B cell (primary cell): ENCODE data around the gene HOXB3. TPM values are rescaled to one million over a fixed set of nuclear protein-coding genes. Genes with fewer than 3 reads are reported as not detected.

Experiments
- ATAC-seq: fragments of 200-7000 bp; cut with Tn5 transposase; one replicate; pipeline ENCODE4 v1.10.0; 2021; ENCODE audit warnings: low read depth, mild to moderate bottlenecking, moderate number of reproducible peaks, moderate library complexity
- CTCF ChIA-PET: fragments of 350-600 bp; sonication (Branson Sonifier 250); formaldehyde crosslinking; loops from one replicate; lab custom pipeline; 2021; ENCODE audit warnings: antibody characterized with exemption, inconsistent platforms; lab: Charles Lee
- POLR2A ChIA-PET: fragments of 350-600 bp; sonication (Branson Sonifier 250); formaldehyde crosslinking; loops from one replicate; lab custom pipeline; 2021; ENCODE audit warnings: antibody characterized with exemption; lab: Charles Lee
- DNase-seq: peaks from one replicate; pipeline ENCODE4 v3.0.0; 2013
- H2AFZ ChIP-seq: 2 replicates; pipeline ENCODE4 v1.6.1; 2012; ENCODE audit warnings: mild to moderate bottlenecking, low read depth, low read length; ENCODE audit not compliant: insufficient read depth, poor library complexity, severe bottlenecking
- H3K27ac ChIP-seq, 2 donors: 1 replicate in 1 of 2; 2 replicates in 1 of 2; pipeline ENCODE4 v1.5.1; 2012 to 2013; ENCODE audit warnings: low read length in 2 of 2, mild to moderate bottlenecking in 2 of 2, moderate library complexity in 1 of 2
- H3K27me3 ChIP-seq, 4 experiments: fragments of 200-600 bp in 1 of 4; sonication (generic) in 1 of 4; replicated peaks in 1 of 4; 1 replicate in 2 of 4; 2 replicates in 2 of 4; pipeline versions ENCODE4 v1.6.1 to v1.7.0; 2013 to 2016; ENCODE audit warnings: low read length in 3 of 4, mild to moderate bottlenecking in 2 of 4, mixed read lengths in 1 of 4, moderate library complexity in 1 of 4; ENCODE audit not compliant: insufficient read depth in 4 of 4, control insufficient read depth in 3 of 4; ENCODE audit errors: control extremely low read depth in 1 of 4
- H3K36me3 ChIP-seq, 2 experiments: replicated peaks in 1 of 2; 1 replicate in 1 of 2; 2 replicates in 1 of 2; pipeline versions ENCODE4 v1.6.1 to v1.7.1; 2013; ENCODE audit warnings: low read length in 1 of 2; ENCODE audit not compliant: insufficient read depth in 2 of 2, control insufficient read depth in 1 of 2; ENCODE audit errors: control extremely low read depth in 1 of 2, extremely low read depth in 1 of 2
- H3K4me1 ChIP-seq, 2 donors: fragments of 200-600 bp in 1 of 2; sonication (generic) in 1 of 2; 1 replicate in 1 of 2; 2 replicates in 1 of 2; pipeline versions ENCODE4 v1.5.1 to v1.6.1; 2013 to 2017; ENCODE audit warnings: low read length in 2 of 2; ENCODE audit not compliant: control insufficient read depth in 2 of 2, insufficient read depth in 2 of 2
- H3K4me2 ChIP-seq: replicated peaks from 2 replicates; pipeline ENCODE3; 2012; ENCODE audit warnings: mild to moderate bottlenecking, low read depth, low read length; ENCODE audit not compliant: poor library complexity, severe bottlenecking
- H3K4me3 ChIP-seq, 5 experiments: fragments of 200-600 bp in 1 of 5; sonication (generic) in 1 of 5; 1 replicate in 3 of 5; 2 replicates in 2 of 5; pipeline versions ENCODE4 v1.5.1 to v1.7.0; 2011 to 2016; ENCODE audit warnings: low read length in 4 of 5, mild to moderate bottlenecking in 4 of 5, low read depth in 2 of 5, control low read depth in 1 of 5, moderate library complexity in 1 of 5; ENCODE audit not compliant: insufficient read depth in 1 of 5; ENCODE audit errors: control extremely low read depth in 1 of 5, extremely low read depth in 1 of 5
- H3K79me2 ChIP-seq: fragments of 200-600 bp; sonication (generic); one replicate; pipeline ENCODE4 v1.6.0; 2016; ENCODE audit warnings: low read length; ENCODE audit not compliant: control insufficient read depth, insufficient read depth
- H3K9ac ChIP-seq: fragments of 200-600 bp; sonication (generic); 2 replicates; pipeline ENCODE4 v1.6.1; 2017; ENCODE audit warnings: mild to moderate bottlenecking, low read length, moderate library complexity
- H3K9me3 ChIP-seq, 3 donors: one replicate each; pipeline versions ENCODE4 v1.6.1 to v1.7.1; 2013; ENCODE audit warnings: low read length in 2 of 3; ENCODE audit not compliant: control insufficient read depth in 2 of 3, insufficient read depth in 1 of 3; ENCODE audit errors: control extremely low read depth in 1 of 3
- H4K20me1 ChIP-seq: 2 replicates; pipeline ENCODE4 v1.6.0; 2012; ENCODE audit warnings: mild to moderate bottlenecking, low read length; ENCODE audit not compliant: insufficient read depth, control insufficient read depth, poor library complexity, severe bottlenecking
- H3K27ac Mint-ChIP-seq: one replicate; pipeline ENCODE4 v1.8.0; 2021; ENCODE audit warnings: mixed read lengths
- H3K27me3 Mint-ChIP-seq: one replicate; pipeline ENCODE4 v1.8.0; 2021; ENCODE audit warnings: mixed read lengths
- H3K4me1 Mint-ChIP-seq: one replicate; pipeline ENCODE4 v1.8.0; 2021; ENCODE audit warnings: mixed read lengths
- H3K4me3 Mint-ChIP-seq: one replicate; pipeline ENCODE4 v1.8.0; 2021; ENCODE audit warnings: mixed read lengths
- H3K9me3 Mint-ChIP-seq: one replicate; pipeline ENCODE4 v1.8.0; 2022; ENCODE audit warnings: mixed read lengths; ENCODE audit not compliant: insufficient read depth
- EZH2 ChIP-seq: IDR thresholded peaks from 2 replicates; pipeline ENCODE4 v1.6.1; 2012; ENCODE audit warnings: borderline replicate concordance, low read depth, mild to moderate bottlenecking, moderate library complexity, low read length; ENCODE audit not compliant: insufficient read depth, poor library complexity, severe bottlenecking
- WGBS: methylation state at CpG from one replicate; pipeline ENCODE4 v1.1.5; 2013; ENCODE audit warnings: missing lambda C conversion rate; ENCODE audit not compliant: insufficient coverage; 5-methylcytosine and 5-hydroxymethylcytosine counted together
- intact Hi-C: fragments of 100-400 bp; cut with micrococcal nuclease; formaldehyde crosslinking; loops from one replicate; pipeline ENCODE4 v1.10.0; 2022
- polyA plus RNA-seq: library from polyadenylated mRNA; depleted of rRNA; stranded (reverse); fragments of >200 nt; gene quantifications from 2 replicates; pipeline ENCODE4 v1.2.3, GENCODE V29; 2012
- total RNA-seq, 2 donors: library from RNA; stranded (reverse); fragments of 120-200 nt in 1 of 2; gene quantifications; 1 replicate in 1 of 2; 2 replicates in 1 of 2; pipeline versions ENCODE4 v1.2.3 to v1.2.4, GENCODE V29; 2013 to 2022
- TF ChIP-seq, protein P1 (sequence below): fragments of 200-600 bp; IDR thresholded peaks from one replicate; pipeline ENCODE4 v1.8.0; 2022; ENCODE audit warnings: antibody characterized with exemption, mild to moderate bottlenecking

The HOXB3 gene
- total and polyA plus RNA-seq, 2 donors (not counting 1 experiment from before 2014, with no cell fraction given) = 3.0 to 4.0 TPM

DNA sequence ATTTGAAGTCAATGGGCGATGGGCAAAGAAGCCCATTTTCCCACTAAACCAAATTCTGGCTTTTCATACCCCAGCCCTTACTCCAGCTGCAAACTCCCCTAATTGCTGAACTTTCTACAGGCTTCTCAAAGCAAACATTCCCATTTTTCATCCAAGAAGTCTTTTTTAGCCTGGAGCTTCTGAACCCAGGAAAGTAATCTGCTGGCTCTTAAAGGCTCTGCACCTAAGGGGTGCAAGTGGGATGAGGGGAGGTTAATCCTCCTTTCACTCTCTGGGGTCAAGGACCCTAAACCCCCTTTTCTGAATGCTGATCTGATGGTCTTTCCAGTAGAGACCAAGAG, 18.4 kb upstream of the HOXB3 start:
- CTCF ChIA-PET = interaction anchor here (1.2 to 1.3 kb wide), 2 partner anchors 10 to 18 kb away, joined by 4 to 6 read pairs; partner anchors contain the start of gene HOXB3

DNA sequence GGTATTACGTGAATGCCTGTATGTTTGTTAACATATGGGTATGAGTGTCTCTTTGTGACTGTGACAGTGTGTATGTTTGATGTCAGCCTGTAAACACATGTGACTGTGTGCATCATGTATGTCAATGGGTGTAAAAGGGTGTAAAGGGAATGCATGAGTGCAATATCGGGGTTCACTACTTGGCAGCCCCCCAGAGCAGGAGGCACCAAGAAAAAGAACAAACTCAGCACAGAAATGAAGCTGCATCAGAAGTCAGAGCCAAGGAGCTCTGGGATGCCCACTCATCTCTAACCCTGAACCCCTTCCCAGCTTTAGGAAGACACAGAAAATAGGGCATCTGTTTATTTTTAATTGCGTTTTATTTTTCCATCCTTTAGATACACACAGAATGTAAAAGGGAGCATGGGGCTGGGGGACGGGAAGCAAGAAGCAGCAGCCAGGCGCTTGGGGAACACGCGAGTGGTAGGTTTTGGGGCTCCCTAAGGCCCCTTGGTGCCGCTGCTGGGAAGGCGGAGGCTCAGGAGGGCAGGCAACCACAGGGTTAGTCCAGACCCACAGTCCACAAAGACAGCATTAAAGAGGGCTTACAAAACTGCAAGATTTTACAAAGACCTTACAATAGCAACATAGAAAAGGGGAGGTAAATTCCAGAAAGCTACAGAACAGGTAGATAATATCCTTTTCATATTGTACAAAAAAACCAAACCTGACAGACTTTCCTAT, 17.0 kb upstream of the HOXB3 start:
- 97% methylated on average over 7 of the region's 9 CpGs for WGBS
- Histone ChIP-seq H3K36me3 (no peaks in the 10 kb centered on the region), H3K4me1 (peaks cover 35 to 37% of the 10 kb centered on the region in 2 donors), H3K27me3 (peaks cover 2 to 89% (median 63%) of the 10 kb centered on the region in 4 experiments), H3K9me3 (peaks cover 0 to 37% (median 0%) of the 10 kb centered on the region in 3 donors), H3K4me3 (no peak overlapping the region), H2AFZ (no peak overlapping the region), H3K4me2 (no peak overlapping the region), H4K20me1 (no peaks in the 10 kb centered on the region), H3K27ac (no peak overlapping the region), H3K9ac (no peak overlapping the region), H3K79me2 (no peaks in the 10 kb centered on the region)
- POLR2A ChIA-PET = no interaction called here
- intact Hi-C loops = no loop called here
- TF ChIP-seq, protein P1, sequence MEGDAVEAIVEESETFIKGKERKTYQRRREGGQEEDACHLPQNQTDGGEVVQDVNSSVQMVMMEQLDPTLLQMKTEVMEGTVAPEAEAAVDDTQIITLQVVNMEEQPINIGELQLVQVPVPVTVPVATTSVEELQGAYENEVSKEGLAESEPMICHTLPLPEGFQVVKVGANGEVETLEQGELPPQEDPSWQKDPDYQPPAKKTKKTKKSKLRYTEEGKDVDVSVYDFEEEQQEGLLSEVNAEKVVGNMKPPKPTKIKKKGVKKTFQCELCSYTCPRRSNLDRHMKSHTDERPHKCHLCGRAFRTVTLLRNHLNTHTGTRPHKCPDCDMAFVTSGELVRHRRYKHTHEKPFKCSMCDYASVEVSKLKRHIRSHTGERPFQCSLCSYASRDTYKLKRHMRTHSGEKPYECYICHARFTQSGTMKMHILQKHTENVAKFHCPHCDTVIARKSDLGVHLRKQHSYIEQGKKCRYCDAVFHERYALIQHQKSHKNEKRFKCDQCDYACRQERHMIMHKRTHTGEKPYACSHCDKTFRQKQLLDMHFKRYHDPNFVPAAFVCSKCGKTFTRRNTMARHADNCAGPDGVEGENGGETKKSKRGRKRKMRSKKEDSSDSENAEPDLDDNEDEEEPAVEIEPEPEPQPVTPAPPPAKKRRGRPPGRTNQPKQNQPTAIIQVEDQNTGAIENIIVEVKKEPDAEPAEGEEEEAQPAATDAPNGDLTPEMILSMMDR = no peak
- H3K9me3 Mint-ChIP-seq = no peaks in the 10 kb centered on the region
- DNase-seq (no peak), ATAC-seq (no peak)
- CTCF ChIA-PET = interaction anchor here (1.3 to 1.9 kb wide), 3 partner anchors 14 to 18 kb away, joined by 3 to 8 read pairs (median 5); partner anchors contain the start of gene HOXB5
- no peak overlapping the region for H3K4me3 Mint-ChIP-seq
- H3K27ac Mint-ChIP-seq = no peak overlapping the region
- peaks cover 63% of the 10 kb centered on the region for H3K27me3 Mint-ChIP-seq
- peaks cover 20% of the 10 kb centered on the region for H3K4me1 Mint-ChIP-seq

More for the DNA sequence above, 18.4 kb upstream of the HOXB3 start:
- POLR2A ChIA-PET = no interaction called here
- Histone ChIP-seq H3K9me3 (peaks cover 0 to 29% (median 0%) of the 10 kb centered on the region in 3 donors), H2AFZ (no peak overlapping the region), H3K27me3 (peaks cover 2 to 85% (median 58%) of the 10 kb centered on the region in 4 experiments), H3K36me3 (no peaks in the 10 kb centered on the region), H4K20me1 (no peaks in the 10 kb centered on the region), H3K4me2 (no peak overlapping the region), H3K79me2 (no peaks in the 10 kb centered on the region), H3K27ac (no peak overlapping the region), H3K4me1 (peaks cover 41% of the 10 kb centered on the region in 2 donors), H3K4me3 (no peak overlapping the region), H3K9ac (no peak overlapping the region)
- peaks cover 63% of the 10 kb centered on the region for H3K27me3 Mint-ChIP-seq
- TF ChIP-seq, protein P1 = no peak
- no peak for TF ChIP-seq EZH2
- H3K27ac Mint-ChIP-seq = no peak overlapping the region
- DNase-seq = no peak
- ATAC-seq = no peak
- no peak overlapping the region for H3K4me3 Mint-ChIP-seq
- no CpG with 5 or more reads among the region's 1 CpG for whole genome bisulfite sequencing
- H3K4me1 Mint-ChIP-seq = peaks cover 27% of the 10 kb centered on the region
- intact Hi-C loops = no loop called here
- no peaks in the 10 kb centered on the region for H3K9me3 Mint-ChIP-seq
